ENCODE results near the gene DGCR2.

The DGCR2 gene

GRCh38 chr22:19040391-19040861 is 81.8 kb downstream of the DGCR2 start:
- TF ChIP-seq, protein P1, sequence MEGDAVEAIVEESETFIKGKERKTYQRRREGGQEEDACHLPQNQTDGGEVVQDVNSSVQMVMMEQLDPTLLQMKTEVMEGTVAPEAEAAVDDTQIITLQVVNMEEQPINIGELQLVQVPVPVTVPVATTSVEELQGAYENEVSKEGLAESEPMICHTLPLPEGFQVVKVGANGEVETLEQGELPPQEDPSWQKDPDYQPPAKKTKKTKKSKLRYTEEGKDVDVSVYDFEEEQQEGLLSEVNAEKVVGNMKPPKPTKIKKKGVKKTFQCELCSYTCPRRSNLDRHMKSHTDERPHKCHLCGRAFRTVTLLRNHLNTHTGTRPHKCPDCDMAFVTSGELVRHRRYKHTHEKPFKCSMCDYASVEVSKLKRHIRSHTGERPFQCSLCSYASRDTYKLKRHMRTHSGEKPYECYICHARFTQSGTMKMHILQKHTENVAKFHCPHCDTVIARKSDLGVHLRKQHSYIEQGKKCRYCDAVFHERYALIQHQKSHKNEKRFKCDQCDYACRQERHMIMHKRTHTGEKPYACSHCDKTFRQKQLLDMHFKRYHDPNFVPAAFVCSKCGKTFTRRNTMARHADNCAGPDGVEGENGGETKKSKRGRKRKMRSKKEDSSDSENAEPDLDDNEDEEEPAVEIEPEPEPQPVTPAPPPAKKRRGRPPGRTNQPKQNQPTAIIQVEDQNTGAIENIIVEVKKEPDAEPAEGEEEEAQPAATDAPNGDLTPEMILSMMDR (conservative IDR thresholded peaks at IDR 0.05; ENCODE audit: low read depth, low read length): no peak
- DNase-seq (ENCODE audit: low read depth): no peak
- H3K4me3 ChIP-seq (ENCODE audit: low read depth, low read length): no peak overlapping the region

GRCh38 chr22:19039796-19040280 is 82.4 kb downstream of the DGCR2 start:
- DNase-seq (ENCODE audit: low read depth): no peak
- no peak overlapping the region for H3K4me3 ChIP-seq (ENCODE audit: low read depth, low read length)
- TF ChIP-seq, protein P1 (conservative IDR thresholded peaks at IDR 0.05; ENCODE audit: low read depth, low read length): no peak

DNA sequence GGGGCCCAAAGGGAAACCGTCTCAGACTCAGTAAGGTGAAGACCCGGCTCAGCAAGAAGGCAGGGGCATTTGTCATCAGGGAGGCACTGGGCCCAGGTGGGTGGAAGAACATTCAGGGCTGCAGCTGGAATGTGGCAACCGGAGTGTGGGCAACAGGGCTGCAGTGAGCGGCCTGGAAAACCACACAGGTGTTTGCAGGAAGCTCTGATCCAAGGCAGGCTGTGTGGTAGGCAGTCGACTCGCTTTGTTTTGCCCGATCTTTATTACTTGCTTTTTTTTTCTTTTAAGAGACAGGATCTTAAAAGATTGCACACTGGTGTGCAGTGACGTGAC is 82.8 kb downstream of the DGCR2 start:
- TF ChIP-seq, protein P1 (conservative IDR thresholded peaks at IDR 0.05; ENCODE audit: low read depth, low read length): no peak
- H3K4me3 ChIP-seq (ENCODE audit: low read depth, low read length): no peak overlapping the region
- DNase-seq (ENCODE audit: low read depth): no peak

DNA sequence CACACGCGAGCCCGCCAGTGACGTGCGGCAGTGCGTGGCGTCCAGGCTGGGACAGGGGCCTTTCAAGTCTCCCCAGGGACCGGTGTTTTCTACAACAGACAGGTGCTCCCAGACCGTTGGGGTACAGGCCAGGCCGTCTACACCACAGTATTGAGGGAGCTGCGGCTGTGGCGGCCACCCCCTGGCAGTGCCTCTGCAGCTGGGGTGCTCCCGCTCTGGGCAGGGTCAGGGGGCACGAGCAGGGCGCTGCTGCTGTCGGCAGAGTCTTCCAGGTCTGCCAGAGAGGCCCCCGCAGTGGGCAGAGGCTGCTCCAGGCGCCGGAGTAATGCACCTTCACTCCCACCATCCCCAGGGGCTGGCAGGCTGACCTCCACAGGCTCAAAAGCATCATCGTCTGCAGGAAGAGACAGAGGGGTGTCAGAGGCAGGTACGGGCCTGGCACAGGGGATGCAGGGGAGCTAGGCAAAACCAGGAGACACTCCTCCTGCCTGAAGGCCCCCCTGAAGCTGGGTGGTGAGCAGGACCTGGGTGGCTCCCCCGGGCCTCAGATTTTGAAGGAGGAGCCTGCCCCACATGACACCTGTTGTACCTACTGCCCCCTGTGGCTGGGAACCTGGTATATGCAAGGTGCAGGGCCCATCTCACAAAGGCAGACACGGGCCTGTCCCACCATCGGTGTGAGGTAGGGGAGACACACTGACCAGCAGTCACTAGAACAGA is 83.3 kb downstream of the DGCR2 start:
- DNase-seq (ENCODE audit: low read depth): no peak
- TF ChIP-seq, protein P1 (conservative IDR thresholded peaks at IDR 0.05; ENCODE audit: low read depth, low read length): no peak
- no peak overlapping the region for H3K4me3 ChIP-seq (ENCODE audit: low read depth, low read length)

DNA sequence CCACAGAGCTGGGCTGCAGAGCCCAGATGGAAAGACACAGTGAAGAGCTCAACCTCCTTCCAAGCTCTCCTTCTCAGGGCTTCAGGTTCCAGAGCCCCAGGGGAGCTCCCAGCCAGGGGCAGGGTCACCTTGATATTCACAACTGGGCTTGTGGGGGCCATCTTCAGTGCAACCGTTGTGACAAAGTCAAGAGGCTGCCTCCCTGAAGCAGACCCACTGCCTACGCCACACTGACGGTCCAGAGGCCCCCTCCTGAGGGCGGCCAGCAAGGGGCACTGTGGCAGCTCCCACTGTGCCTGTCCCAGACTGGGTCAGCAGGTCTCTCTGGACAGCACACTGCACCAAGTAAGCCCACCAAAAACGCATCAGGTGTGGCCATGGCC is 84.1 kb downstream of the DGCR2 start:
- TF ChIP-seq, protein P1 (conservative IDR thresholded peaks at IDR 0.05; ENCODE audit: low read depth, low read length): no peak
- DNase-seq (ENCODE audit: low read depth): no peak
- no peak overlapping the region for H3K4me3 ChIP-seq (ENCODE audit: low read depth, low read length)

GRCh38 chr22:19037282-19038163 is 84.7 kb downstream of the DGCR2 start:
- TF ChIP-seq, protein P1 (conservative IDR thresholded peaks at IDR 0.05; ENCODE audit: low read depth, low read length): no peak
- DNase-seq (ENCODE audit: low read depth): no peak
- no peak overlapping the region for H3K4me3 ChIP-seq (ENCODE audit: low read depth, low read length)
